Measurements from ENCODE around the gene RIC1. TPM values are rescaled to one million over a fixed set of nuclear protein-coding genes. Genes with fewer than 3 reads are reported as not detected.

Gene RIC1
- total RNA-seq, 1 experiment from 2014 or later: 11.4 TPM

- no peaks in the 10 kb centered on the region for H3K4me1 Mint-ChIP-seq (ENCODE audit: low read depth, unreplicated experiment)
- no peaks in the 10 kb centered on the region for H3K9me3 Mint-ChIP-seq (ENCODE audit: low read depth, unreplicated experiment)
- H3K27ac Mint-ChIP-seq (ENCODE audit: unreplicated experiment): no peak overlapping the region
- H3K27me3 Mint-ChIP-seq (ENCODE audit: unreplicated experiment): no peaks in the 10 kb centered on the region
- no peak for DNase-seq
- CTCF ChIA-PET: no interaction called here
- no peaks in the 10 kb centered on the region for H3K36me3 Mint-ChIP-seq (ENCODE audit: insufficient read depth, unreplicated experiment)
- H3K4me3 Mint-ChIP-seq (ENCODE audit: low read depth, unreplicated experiment): no peak overlapping the region
- intact Hi-C loops (cut with micrococcal nuclease; ENCODE audit: unreplicated experiment): no loop called here
- BruUV-seq (replicated peaks): no TSS peak
- no peak for TF ChIP-seq CTCF (IDR thresholded peaks at IDR 0.05; ENCODE audit: unreplicated experiment)
These were observed 35.0 kb upstream of the RIC1 start for GRCh38 chr9:5593904-5594303.

GRCh38 chr9:5596173-5596572 is 32.7 kb upstream of the RIC1 start:
- BruUV-seq (replicated peaks): no TSS peak

GRCh38 chr9:5608298-5609225 is 20.3 kb upstream of the RIC1 start:
- DNase-seq: peak; percentile 15
- peak overlapping the region; percentile 74 for H3K4me3 Mint-ChIP-seq (ENCODE audit: low read depth, unreplicated experiment)
- CTCF ChIA-PET: interaction anchor here (0.7 to 1.5 kb wide), 5 partner anchors 8 to 860 kb away, joined by 3 to 9 read pairs (median 4); partner anchors contain the start of gene RIC1
- no peaks in the 10 kb centered on the region for H3K9me3 Mint-ChIP-seq (ENCODE audit: low read depth, unreplicated experiment)
- intact Hi-C loops (cut with micrococcal nuclease; ENCODE audit: unreplicated experiment): loop anchor here (5.0 to 10.0 kb wide), 2 partner anchors 109 to 854 kb away; no protein-coding TSS in a partner anchor
- peaks cover 7% of the 10 kb centered on the region for H3K4me1 Mint-ChIP-seq (ENCODE audit: low read depth, unreplicated experiment)
- no peak for TF ChIP-seq CTCF (IDR thresholded peaks at IDR 0.05; ENCODE audit: unreplicated experiment)
- no peaks in the 10 kb centered on the region for H3K27me3 Mint-ChIP-seq (ENCODE audit: unreplicated experiment)
- H3K36me3 Mint-ChIP-seq (ENCODE audit: insufficient read depth, unreplicated experiment): no peaks in the 10 kb centered on the region
- no TSS peak for BruUV-seq (replicated peaks)
- no peak overlapping the region for H3K27ac Mint-ChIP-seq (ENCODE audit: unreplicated experiment)

More at GRCh38 chr9:5596173-5596572, 32.7 kb upstream of the RIC1 start:
- Mint-ChIP-seq H3K27me3 (ENCODE audit: unreplicated experiment) (no peaks in the 10 kb centered on the region), H3K4me3 (ENCODE audit: low read depth, unreplicated experiment) (no peak overlapping the region), H3K9me3 (ENCODE audit: low read depth, unreplicated experiment) (peaks cover 2% of the 10 kb centered on the region), H3K4me1 (ENCODE audit: low read depth, unreplicated experiment) (no peaks in the 10 kb centered on the region), H3K27ac (ENCODE audit: unreplicated experiment) (no peak overlapping the region), H3K36me3 (ENCODE audit: insufficient read depth, unreplicated experiment) (peaks cover 6% of the 10 kb centered on the region)
- TF ChIP-seq CTCF (IDR thresholded peaks at IDR 0.05; ENCODE audit: unreplicated experiment): no peak
- CTCF ChIA-PET: no interaction called here
- intact Hi-C loops (cut with micrococcal nuclease; ENCODE audit: unreplicated experiment): no loop called here
- no peak for DNase-seq

GRCh38 chr9:5609226-5609596 is 19.7 kb upstream of the RIC1 start:
- Mint-ChIP-seq H3K27ac (ENCODE audit: unreplicated experiment) (no peak overlapping the region), H3K36me3 (ENCODE audit: insufficient read depth, unreplicated experiment) (no peaks in the 10 kb centered on the region), H3K9me3 (ENCODE audit: low read depth, unreplicated experiment) (no peaks in the 10 kb centered on the region), H3K4me3 (ENCODE audit: low read depth, unreplicated experiment) (peak overlapping the region; percentile 74), H3K27me3 (ENCODE audit: unreplicated experiment) (no peaks in the 10 kb centered on the region), H3K4me1 (ENCODE audit: low read depth, unreplicated experiment) (peaks cover 7% of the 10 kb centered on the region)
- no peak for TF ChIP-seq CTCF (IDR thresholded peaks at IDR 0.05; ENCODE audit: unreplicated experiment)
- no TSS peak for BruUV-seq (replicated peaks)
- intact Hi-C loops (cut with micrococcal nuclease; ENCODE audit: unreplicated experiment): loop anchor here (5.0 to 10.0 kb wide), 2 partner anchors 108 to 854 kb away; no protein-coding TSS in a partner anchor
- no peak for DNase-seq
- CTCF ChIA-PET: interaction anchor here (0.7 to 1.5 kb wide), 5 partner anchors 9 to 860 kb away, joined by 3 to 9 read pairs (median 4); partner anchors contain the start of gene RIC1
